WTC11 (cell line): ENCODE results near the gene NTRK3. TPM values are rescaled to one million over a fixed set of nuclear protein-coding genes. Genes with fewer than 3 reads are reported as not detected.

Experiments
- ATAC-seq: fragments of 200-7000 bp; cut with Tn5 transposase; 2 replicates; pipeline ENCODE4 v1.10.0; 2021; ENCODE audit warnings: mild to moderate bottlenecking, moderate library complexity
- CTCF ChIA-PET: fragments of 300-600 bp; sonication (Branson Sonifier 250); formaldehyde crosslinking; loops from one replicate; lab custom pipeline; 2021; ENCODE audit warnings: antibody characterized with exemption; lab: Charles Lee
- POLR2A ChIA-PET: fragments of 350-600 bp; sonication (Branson Sonifier 250); formaldehyde crosslinking; loops from one replicate; lab custom pipeline; 2021; ENCODE audit warnings: antibody characterized with exemption; lab: Charles Lee
- DNase-seq: peaks from one replicate; pipeline ENCODE4 v3.0.0; 2021; ENCODE audit warnings: low spot score
- H3K27ac Mint-ChIP-seq: 2 replicates; pipeline ENCODE4 v1.8.0; 2021; ENCODE audit warnings: mixed read lengths
- H3K27me3 Mint-ChIP-seq: 2 replicates; pipeline ENCODE4 v1.8.0; 2021; ENCODE audit warnings: low read depth, mild to moderate bottlenecking, moderate library complexity, mixed read lengths
- H3K36me3 Mint-ChIP-seq: 2 replicates; pipeline ENCODE4 v1.8.0; 2021; ENCODE audit warnings: mixed read lengths
- H3K4me1 Mint-ChIP-seq: 2 replicates; pipeline ENCODE4 v1.8.0; 2022; ENCODE audit warnings: mixed read lengths
- H3K4me3 Mint-ChIP-seq: 2 replicates; pipeline ENCODE4 v1.8.0; 2021; ENCODE audit warnings: mild to moderate bottlenecking, moderate library complexity, mixed read lengths
- H3K9me3 Mint-ChIP-seq: 2 replicates; pipeline ENCODE4 v1.8.0; 2021; ENCODE audit warnings: mixed read lengths
- CBFB ChIP-seq: sonication (generic); formaldehyde crosslinking; IDR thresholded peaks from 2 replicates; pipeline ENCODE4 v1.8.1; 2022; ENCODE audit warnings: mild to moderate bottlenecking, low read depth, missing genetic modification reagents
- CTCF ChIP-seq: fragments of 200-600 bp; IDR thresholded peaks from 2 replicates; pipeline ENCODE4 v1.8.0; 2022; ENCODE audit warnings: antibody characterized with exemption
- E2F5 ChIP-seq: sonication (generic); formaldehyde crosslinking; IDR thresholded peaks from 2 replicates; pipeline ENCODE4 v1.8.1; 2022; ENCODE audit warnings: mild to moderate bottlenecking, moderate library complexity, missing genetic modification reagents
- FOXK1 ChIP-seq: sonication (generic); formaldehyde crosslinking; IDR thresholded peaks from 2 replicates; pipeline ENCODE4 v1.8.0; 2022; ENCODE audit warnings: mild to moderate bottlenecking, moderate library complexity, missing genetic modification reagents
- KAT7 ChIP-seq: sonication (generic); formaldehyde crosslinking; IDR thresholded peaks from 2 replicates; pipeline ENCODE4 v1.8.1; 2023; ENCODE audit warnings: missing genetic modification reagents, mild to moderate bottlenecking, borderline replicate concordance
- MYBL2 ChIP-seq: sonication (generic); formaldehyde crosslinking; IDR thresholded peaks from 2 replicates; pipeline ENCODE4 v1.8.1; 2023; ENCODE audit warnings: mild to moderate bottlenecking, moderate library complexity, missing genetic modification reagents
- SMAD3 ChIP-seq: sonication (generic); formaldehyde crosslinking; IDR thresholded peaks from 2 replicates; pipeline ENCODE4 v1.8.0; 2022; ENCODE audit warnings: missing genetic modification reagents, mild to moderate bottlenecking, borderline replicate concordance
- TCF7 ChIP-seq: sonication (generic); formaldehyde crosslinking; IDR thresholded peaks from 2 replicates; pipeline ENCODE4 v1.8.0; 2022; ENCODE audit warnings: mild to moderate bottlenecking, low read depth, missing genetic modification reagents, moderate library complexity
- total RNA-seq: library from RNA; stranded (reverse); gene quantifications from 3 replicates; pipeline ENCODE4 v1.2.3, GENCODE V29; 2021
- TF ChIP-seq, protein P1 (sequence below): sonication (generic); formaldehyde crosslinking; IDR thresholded peaks from 2 replicates; pipeline ENCODE4 v1.8.1; 2022; ENCODE audit warnings: mild to moderate bottlenecking, missing genetic modification reagents, moderate library complexity, borderline replicate concordance
- TF ChIP-seq, protein P2 (sequence below): fragments of 250-450 bp; sonication (Bioruptor Pico); IDR thresholded peaks from 2 replicates; pipeline ENCODE4 v1.9.0; 2021; ENCODE audit warnings: mild to moderate bottlenecking, borderline replicate concordance
- TF ChIP-seq, protein P3 (sequence below): fragments of 250-450 bp; sonication (Bioruptor Pico); IDR thresholded peaks from 2 replicates; pipeline ENCODE4 v1.9.0; 2021; ENCODE audit warnings: mild to moderate bottlenecking

Gene NTRK3
- total RNA-seq, 1 experiment from 2014 or later: 12.3 TPM

- Mint-ChIP-seq H3K27me3 (peaks cover 22% of the 10 kb centered on the region), H3K4me1 (peaks cover 15% of the 10 kb centered on the region)
- POLR2A ChIA-PET: no interaction called here
- ATAC-seq: no peak
- TF ChIP-seq CBFB (CRISPR knock-in tag) (no peak), TCF7 (CRISPR knock-in tag) (no peak)
- TF ChIP-seq, protein P1, sequence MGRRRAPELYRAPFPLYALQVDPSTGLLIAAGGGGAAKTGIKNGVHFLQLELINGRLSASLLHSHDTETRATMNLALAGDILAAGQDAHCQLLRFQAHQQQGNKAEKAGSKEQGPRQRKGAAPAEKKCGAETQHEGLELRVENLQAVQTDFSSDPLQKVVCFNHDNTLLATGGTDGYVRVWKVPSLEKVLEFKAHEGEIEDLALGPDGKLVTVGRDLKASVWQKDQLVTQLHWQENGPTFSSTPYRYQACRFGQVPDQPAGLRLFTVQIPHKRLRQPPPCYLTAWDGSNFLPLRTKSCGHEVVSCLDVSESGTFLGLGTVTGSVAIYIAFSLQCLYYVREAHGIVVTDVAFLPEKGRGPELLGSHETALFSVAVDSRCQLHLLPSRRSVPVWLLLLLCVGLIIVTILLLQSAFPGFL (CRISPR knock-in tag): no peak
- TF ChIP-seq, all 79 proteins: peak for 0
- Mint-ChIP-seq H3K4me3 (no peak overlapping the region), H3K27ac (no peak overlapping the region), H3K9me3 (0 out of 2 replicates have a peak, but pooled peaks cover 2% of the 10 kb centered on the region), H3K36me3 (no peaks in the 10 kb centered on the region)
- no peak for DNase-seq
- CTCF ChIA-PET: interaction anchor here (1.0 kb wide), 1 partner anchor 25 kb away, joined by 5 read pairs; no protein-coding TSS in a partner anchor
These were observed 7.3 kb downstream of the NTRK3 start for GRCh38 chr15:88249220-88249619.

- POLR2A ChIA-PET: no interaction called here
- no peak for ATAC-seq
These were observed 8.6 kb downstream of the NTRK3 start for GRCh38 chr15:88247914-88248313.

More at GRCh38 chr15:88247914-88248313, 8.6 kb downstream of the NTRK3 start:
- CTCF ChIA-PET: interaction anchor here (1.0 to 4.1 kb wide), 14 partner anchors 9 to 624 kb away, joined by 3 to 39 read pairs (median 6); partner anchors contain the start of gene NTRK3
- Mint-ChIP-seq H3K9me3 (0 out of 2 replicates have a peak, but pooled peaks cover 5% of the 10 kb centered on the region), H3K36me3 (no peaks in the 10 kb centered on the region), H3K4me1 (peaks cover 14% of the 10 kb centered on the region), H3K27ac (no peak overlapping the region)
- TF ChIP-seq MYBL2 (CRISPR knock-in tag) (no peak), E2F5 (CRISPR knock-in tag) (no peak), KAT7 (CRISPR knock-in tag) (no peak), CTCF (no peak), SMAD3 (CRISPR knock-in tag) (no peak), FOXK1 (no peak)
- TF ChIP-seq, protein P2, sequence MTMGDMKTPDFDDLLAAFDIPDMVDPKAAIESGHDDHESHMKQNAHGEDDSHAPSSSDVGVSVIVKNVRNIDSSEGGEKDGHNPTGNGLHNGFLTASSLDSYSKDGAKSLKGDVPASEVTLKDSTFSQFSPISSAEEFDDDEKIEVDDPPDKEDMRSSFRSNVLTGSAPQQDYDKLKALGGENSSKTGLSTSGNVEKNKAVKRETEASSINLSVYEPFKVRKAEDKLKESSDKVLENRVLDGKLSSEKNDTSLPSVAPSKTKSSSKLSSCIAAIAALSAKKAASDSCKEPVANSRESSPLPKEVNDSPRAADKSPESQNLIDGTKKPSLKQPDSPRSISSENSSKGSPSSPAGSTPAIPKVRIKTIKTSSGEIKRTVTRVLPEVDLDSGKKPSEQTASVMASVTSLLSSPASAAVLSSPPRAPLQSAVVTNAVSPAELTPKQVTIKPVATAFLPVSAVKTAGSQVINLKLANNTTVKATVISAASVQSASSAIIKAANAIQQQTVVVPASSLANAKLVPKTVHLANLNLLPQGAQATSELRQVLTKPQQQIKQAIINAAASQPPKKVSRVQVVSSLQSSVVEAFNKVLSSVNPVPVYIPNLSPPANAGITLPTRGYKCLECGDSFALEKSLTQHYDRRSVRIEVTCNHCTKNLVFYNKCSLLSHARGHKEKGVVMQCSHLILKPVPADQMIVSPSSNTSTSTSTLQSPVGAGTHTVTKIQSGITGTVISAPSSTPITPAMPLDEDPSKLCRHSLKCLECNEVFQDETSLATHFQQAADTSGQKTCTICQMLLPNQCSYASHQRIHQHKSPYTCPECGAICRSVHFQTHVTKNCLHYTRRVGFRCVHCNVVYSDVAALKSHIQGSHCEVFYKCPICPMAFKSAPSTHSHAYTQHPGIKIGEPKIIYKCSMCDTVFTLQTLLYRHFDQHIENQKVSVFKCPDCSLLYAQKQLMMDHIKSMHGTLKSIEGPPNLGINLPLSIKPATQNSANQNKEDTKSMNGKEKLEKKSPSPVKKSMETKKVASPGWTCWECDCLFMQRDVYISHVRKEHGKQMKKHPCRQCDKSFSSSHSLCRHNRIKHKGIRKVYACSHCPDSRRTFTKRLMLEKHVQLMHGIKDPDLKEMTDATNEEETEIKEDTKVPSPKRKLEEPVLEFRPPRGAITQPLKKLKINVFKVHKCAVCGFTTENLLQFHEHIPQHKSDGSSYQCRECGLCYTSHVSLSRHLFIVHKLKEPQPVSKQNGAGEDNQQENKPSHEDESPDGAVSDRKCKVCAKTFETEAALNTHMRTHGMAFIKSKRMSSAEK (CRISPR knock-in tag): no peak
- TF ChIP-seq, protein P1 (CRISPR knock-in tag): no peak
- TF ChIP-seq, protein P3, sequence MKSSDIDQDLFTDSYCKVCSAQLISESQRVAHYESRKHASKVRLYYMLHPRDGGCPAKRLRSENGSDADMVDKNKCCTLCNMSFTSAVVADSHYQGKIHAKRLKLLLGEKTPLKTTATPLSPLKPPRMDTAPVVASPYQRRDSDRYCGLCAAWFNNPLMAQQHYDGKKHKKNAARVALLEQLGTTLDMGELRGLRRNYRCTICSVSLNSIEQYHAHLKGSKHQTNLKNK (CRISPR knock-in tag): no peak
- TF ChIP-seq, all 79 proteins: peak for 0
- no peak overlapping the region for H3K4me3 Mint-ChIP-seq
- H3K27me3 Mint-ChIP-seq: peaks cover 9% of the 10 kb centered on the region
- DNase-seq: no peak
